HG03521 (cell line): ENCODE results near the gene CWH43.
"Not testable (repeated sequence)": the region's sequence is repeated elsewhere in the genome, so short reads cannot be mapped to it uniquely, and the experiment has no call there.

ENCODE experiments used
- ATAC-seq: cut with Tn5 transposase; IDR thresholded peaks from one replicate; pipeline ENCODE4 v1.9.1; 2021; ENCODE audit warnings: mild to moderate bottlenecking, moderate library complexity; ENCODE audit not compliant: unreplicated experiment

The CWH43 gene

DNA sequence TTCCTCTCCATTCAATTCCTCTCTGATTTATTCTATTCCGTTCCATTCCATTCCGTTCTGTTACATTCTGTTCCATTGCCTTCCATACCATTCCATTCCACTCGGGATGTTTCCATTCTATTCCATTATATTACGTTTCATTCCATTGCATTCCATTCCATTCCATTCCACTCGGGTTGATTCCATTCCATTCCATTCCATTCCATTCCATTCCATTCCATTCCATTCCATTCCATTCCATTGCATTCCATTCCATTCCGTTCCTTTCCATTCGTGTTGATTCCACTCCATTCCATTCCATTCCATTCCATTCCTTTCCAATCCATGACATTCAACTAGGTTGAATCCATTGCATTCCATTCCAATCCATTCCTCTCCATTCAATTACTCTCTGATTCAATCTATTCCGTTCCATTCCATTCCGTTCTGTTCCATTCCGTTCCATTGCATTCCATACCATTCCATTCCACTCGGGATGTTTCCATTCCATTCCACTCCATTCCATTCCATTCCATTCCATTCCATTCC, 106.6 kb downstream of the CWH43 start:
- peak; percentile 44 for ATAC-seq

DNA sequence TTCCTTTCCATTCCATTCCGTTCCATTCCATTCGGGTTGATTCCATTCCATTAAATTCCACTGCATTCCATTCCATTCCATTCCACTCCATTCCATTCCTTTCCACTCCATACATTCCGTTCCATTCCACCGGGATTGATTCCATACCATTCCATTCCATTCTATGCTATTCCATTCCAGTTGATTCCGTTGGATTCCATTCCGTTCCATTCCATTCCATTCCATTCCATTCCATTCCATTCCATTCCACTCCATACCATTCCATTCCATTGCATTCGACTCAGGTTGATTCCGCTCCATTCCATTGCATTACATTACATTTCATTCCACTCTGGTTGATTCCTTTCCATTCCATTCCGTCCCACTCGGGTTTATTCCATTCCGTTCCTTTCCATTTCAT, 110.1 kb downstream of the CWH43 start:
- ATAC-seq: not testable (repeated sequence)

DNA sequence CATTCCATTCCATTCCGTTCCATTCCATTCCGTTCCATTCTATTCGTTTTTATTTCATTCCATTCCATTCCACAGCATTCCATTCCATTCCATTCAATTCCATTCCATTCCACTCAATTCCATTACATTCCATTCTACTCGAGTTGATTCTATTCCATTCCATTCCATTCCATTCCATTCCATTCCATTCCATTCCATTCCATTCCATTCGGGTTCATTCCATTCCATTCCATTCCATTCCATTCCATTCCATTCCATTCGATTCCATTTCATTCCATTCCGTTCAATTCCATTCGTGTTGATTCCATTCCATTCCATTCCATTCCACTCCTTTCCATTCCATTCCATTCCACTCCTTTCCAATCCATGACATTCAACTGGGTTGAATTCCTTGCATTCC, 110.6 kb downstream of the CWH43 start:
- ATAC-seq: peak; percentile 29

DNA sequence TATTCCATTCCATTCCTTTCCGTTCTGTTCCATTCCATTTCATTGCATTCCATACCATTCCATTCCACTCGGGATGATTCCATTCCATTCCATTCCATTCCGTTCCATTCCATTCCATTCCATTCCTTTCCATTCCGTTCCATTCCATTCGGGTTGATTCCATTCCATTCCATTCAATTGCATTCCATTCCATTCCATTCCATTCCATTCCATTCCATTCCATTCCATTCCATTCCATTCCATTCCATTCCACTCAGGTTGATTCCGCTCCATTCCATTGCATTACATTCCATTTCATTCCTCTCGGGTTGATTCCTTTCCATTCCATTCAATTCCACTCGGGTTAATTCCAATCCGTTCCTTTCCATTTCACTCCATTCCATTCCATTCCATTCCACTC, 111.0 kb downstream of the CWH43 start:
- peak; percentile 26 for ATAC-seq

DNA sequence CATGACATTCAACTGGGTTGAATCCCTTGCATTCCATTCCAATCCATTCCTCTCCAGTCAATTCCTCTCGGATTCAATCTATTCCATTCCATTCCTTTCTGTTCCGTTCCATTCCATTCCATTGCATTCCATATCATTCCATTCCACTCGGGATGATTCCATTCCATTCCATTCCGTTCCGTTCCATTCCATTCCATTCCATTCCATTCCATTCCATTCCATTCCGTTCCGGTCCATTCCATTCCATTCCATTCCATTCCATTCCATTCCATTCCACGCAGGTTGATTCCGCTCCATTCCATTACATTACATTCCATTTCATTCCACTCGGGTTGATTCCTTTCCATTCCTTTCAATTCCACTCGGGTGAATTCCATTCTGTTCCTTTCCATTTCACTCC, 111.4 kb downstream of the CWH43 start:
- ATAC-seq: not testable (repeated sequence)

DNA sequence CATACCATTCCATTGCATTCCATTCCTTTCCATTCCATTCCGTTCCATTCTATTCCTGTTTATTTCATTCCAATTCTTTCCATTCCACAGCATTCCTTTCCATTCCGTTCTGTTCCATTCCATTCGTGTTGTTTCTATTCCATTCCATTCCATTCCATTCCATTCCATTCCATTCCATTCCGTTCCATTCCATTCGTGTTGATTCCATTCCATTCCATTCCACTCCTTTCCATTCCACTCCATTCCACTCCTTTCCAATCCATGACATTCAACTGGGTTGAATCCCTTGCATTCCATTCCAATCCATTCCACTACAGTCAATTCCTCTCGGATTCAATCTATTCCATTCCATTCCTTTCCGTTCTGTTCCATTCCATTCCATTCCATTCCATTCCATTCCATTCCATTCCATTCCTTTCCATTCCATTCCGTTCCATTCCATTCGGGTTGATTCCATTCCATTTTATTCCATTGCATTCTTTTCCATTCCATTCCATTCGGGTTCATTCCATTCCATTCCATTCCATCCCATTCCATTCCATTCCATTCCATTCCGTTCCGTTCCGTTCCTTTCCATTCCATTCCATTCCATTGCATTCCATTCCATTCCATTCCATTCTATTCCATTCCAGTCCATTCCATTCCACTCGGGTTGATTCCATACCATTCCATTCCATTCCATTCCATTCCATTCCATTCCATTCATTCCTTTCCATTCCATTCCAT, 112.1 kb downstream of the CWH43 start:
- ATAC-seq: not testable (repeated sequence)

DNA sequence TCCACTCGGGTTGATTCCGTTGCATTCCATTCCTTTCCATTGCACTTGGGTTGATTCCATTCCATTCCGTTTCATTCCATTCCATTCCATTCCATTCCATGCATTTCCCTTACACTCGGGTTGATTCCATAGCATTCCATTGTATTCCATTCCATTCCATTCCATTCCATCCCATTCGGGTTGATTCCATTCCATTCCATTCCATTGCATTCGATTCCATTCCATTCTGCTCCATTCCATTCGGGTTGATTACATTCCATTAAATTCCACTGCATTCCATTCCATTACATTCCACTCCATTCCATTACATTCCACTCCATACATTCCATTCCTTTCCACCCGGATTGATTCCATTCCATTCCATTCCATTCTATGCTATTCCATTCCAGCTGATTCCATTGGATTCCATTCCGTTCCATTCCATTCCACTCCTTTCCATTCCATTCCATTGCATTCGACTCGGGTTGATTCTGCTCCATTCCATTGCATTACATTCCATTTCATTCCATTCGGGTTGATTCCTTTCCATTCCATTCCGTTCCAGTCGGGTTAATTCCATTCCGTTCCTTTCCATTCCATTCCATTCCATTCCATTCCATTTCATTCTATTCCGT, 113.9 kb downstream of the CWH43 start:
- ATAC-seq: not testable (repeated sequence)

DNA sequence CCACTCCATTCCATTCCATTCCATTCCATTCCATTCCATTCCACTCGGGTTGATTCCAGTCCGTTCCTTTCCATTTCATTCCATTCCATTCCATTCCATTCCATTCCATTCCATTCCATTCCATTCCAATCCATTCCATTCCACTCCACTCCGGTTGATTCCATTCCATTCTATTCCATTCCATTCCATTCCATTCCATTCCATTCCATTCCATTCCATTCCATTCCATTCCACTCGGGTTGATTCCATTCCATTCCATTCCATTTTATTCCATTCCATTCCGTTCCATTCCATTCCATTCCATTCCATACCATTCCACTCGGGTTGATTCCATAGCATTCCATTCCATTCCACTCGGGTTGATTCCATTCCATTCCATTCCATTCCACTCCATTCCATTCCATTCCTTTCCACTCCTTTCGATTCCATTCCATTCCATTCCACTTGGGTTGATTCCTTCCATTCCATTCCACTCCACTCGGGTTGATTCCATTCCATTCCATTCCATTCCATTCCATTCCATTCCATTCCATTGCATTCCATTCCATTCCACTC, 116.3 kb downstream of the CWH43 start:
- ATAC-seq: peak; percentile 21

DNA sequence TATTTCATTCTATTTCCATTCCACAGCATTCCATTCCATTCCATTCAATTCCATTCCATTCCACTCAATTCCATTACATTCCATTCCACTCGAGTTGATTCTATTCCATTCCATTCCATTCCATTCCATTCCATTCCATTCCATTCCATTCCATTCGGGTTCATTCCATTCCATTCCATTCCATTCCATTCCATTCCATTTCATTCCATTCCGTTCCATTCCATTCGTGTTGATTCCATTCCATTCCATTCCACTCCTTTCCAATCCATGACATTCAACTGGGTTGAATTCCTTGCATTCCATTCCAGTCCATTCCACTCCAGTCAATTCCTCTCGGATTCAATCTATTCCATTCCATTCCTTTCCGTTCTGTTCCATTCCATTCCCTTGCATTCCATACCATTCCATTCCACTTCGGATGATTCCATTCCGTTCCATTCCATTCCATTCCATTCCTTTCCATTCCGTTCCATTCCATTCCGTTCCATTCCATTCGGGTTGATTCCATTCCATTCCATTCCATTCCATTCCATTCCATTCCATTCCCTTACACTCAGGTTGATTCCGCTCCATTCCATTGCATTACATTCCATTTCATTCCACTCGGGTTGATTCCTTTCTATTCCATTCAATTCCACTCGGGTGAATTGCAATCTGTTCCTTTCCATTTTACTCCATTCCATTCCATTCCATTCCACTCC, 117.5 kb downstream of the CWH43 start:
- ATAC-seq: peak; percentile 17

DNA sequence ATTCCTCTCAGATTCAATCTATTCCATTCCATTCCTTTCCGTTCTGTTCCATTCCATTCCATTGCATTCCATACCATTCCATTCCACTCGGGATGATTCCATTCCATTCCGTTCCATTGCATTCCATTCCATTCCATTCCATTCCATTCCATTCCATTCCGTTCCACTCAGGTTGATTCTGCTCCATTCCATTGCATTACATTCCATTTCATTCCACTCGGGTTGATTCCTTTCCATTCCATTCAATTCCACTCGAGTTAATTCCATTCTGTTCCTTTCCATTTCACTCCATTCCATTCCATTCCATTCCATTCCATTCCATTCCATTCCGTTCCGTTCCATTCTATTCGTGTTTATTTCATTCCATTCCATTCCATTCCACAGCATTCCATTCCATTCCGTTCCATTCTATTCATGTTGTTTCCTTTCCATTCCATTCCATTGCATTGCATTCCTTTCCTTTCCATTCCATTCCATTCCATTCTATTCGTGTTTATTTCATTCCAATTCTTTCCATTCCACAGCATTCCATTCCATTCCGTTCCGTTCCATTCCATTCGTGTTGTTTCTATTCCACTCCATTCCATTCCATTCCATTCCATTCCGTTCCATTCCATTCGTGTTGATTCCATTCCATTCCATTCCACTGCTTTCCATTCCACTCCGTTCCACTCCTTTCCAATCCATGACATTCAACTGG, 118.3 kb downstream of the CWH43 start:
- not testable (repeated sequence) for ATAC-seq

DNA sequence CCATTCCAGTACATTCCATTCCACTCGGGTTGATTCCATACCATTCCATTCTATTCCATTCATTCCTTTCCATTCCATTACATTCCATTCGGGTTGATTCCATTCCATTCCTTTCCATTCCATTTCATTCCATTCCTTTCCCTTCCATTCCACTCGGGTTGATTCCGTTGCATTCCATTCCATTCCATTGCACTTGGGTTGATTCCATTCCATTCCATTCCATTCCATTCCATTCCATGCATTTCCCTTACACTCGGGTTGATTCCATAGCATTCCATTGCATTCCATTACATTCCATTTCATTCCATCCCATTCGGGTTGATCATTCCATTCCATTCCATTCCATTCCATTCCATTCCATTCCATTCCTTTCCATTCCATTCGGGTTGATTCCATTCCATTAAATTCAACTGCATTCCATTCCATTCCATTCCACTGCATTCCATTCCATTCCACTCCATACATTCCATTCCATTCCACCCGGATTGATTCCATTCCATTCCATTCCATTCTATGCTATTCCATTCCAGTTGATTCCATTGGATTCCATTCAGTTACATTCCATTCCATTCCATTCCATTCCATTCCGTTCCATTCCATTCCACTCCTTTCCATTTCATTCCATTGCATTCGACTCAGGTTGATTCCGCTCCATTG, 119.3 kb downstream of the CWH43 start:
- not testable (repeated sequence) for ATAC-seq

DNA sequence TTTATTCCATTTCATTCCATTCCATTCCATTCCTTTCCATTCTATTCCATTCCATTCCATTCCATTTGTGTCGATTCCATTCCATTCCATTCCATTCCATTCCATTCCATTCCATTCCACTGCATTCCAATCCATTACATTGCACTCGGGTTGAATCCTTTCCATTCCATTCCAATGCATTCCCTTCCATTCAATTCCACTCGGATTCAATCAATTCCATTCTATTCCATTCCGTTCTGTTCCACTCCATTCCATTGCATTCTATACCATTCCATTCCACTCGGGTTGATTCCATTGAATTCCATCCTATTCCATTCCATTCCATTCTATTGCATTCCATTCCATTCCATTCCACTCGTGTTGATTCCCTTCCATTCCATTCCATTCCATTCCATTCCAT, 121.2 kb downstream of the CWH43 start:
- ATAC-seq: not testable (repeated sequence)

DNA sequence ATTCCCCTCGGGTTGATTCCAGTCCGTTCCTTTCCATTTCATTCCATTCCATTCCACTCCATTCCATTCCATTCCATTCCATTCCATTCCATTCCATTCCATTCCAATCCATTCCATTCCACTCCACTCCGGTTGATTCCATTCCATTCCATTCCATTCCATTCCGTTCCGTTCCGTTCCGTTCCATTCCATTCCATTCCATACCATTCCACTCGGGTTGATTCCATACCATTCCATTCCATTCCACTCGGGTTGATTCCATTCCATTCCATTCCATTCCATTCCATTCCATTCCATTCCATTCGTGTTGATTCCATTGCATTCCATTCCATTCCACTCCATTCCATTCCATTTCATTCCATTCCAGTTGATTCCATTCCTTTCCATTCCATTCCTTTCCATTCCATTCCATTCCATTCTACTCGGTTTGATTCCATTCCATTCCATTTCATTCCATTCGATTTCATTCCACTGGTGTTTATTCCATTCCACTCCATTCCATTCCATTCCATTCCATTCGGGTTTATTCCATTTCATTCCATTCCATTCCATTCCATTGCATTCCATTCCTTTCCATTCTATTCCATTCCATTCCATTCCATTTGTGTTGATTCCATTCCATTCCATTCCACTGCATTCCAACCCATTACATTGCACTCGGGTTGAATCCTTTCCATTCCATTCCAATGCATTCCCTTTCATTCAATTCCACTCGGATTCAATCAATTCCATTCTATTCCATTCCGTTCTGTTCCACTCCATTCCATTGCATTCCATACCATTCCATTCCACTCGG, 122.3 kb downstream of the CWH43 start:
- ATAC-seq: peak; percentile 28

DNA sequence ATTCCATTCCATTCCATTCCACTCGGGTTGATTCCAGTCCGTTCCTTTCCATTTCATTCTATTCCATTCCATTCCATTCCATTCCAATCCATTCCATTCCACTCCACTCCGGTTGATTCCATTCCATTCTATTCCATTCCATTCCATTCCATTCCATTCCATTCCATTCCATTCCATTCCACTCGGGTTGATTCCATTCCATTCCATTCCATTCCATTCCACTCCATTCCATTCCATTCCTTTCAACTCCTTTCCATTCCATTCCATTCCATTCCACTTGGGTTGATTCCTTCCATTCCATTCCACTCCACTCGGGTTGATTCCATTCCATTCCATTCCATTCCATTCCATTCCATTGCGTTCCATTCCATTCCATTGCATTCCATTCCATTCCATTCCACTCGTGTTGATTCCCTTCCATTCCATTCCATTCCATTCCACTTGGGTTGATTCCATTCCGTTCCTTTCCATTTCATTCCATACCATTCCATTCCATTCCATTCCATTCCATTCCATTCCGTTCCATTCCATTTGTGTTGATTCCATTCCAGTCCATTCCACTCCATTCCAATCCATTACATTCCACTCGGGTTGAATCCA, 123.6 kb downstream of the CWH43 start:
- peak; percentile 30 for ATAC-seq

DNA sequence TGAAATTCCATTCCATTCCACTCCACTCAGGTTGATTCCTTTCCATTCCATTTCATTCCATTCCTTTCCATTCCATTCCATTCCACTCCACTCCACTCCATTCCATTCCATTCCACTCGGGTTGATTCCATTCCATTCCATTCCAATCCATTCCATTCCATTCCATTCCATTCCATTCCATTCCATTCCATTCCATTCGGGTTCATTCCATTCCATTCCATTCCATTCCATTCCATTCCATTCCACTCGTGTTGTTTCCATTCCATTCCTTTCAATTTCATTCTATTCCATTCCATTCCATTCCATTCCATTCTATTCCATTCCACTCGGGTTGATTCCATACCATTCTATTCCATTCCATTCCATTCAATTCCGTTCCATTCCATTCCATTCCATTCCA, 124.5 kb downstream of the CWH43 start:
- ATAC-seq: peak; percentile 46
